Panc1 (cell line): ENCODE results near the gene DIAPH2. TPM values are rescaled to one million over a fixed set of nuclear protein-coding genes. Genes with fewer than 3 reads are reported as not detected.

Experiments used
- ATAC-seq: fragments of 200-7000 bp; cut with Tn5 transposase; 2 replicates; pipeline ENCODE4 v1.9.1; 2020; ENCODE audit warnings: mild to moderate bottlenecking, moderate library complexity
- BruUV-seq: library from RNA; stranded (reverse); fragments of 400-500 nt; replicated peaks from 2 replicates; lab custom pipeline; 2021; lab: Mats Ljungman, UMichigan
- CTCF ChIA-PET: fragments of 300-600 bp; sonication (Branson Sonifier 250); formaldehyde crosslinking; loops from one replicate; lab custom pipeline; 2022; ENCODE audit warnings: antibody characterized with exemption; lab: Charles Lee
- POLR2A ChIA-PET: fragments of 300-600 bp; sonication (Branson Sonifier 250); formaldehyde crosslinking; loops from one replicate; lab custom pipeline; 2022; ENCODE audit warnings: antibody characterized with exemption; lab: Charles Lee
- DNase-seq: peaks from one replicate; pipeline ENCODE4 v3.0.0-alpha.2; 2010; ENCODE audit warnings: low read depth, low spot score
- H3K27ac ChIP-seq: 2 replicates; pipeline ENCODE4 v1.5.1; 2011; ENCODE audit warnings: mild to moderate bottlenecking, low read length, inconsistent platforms
- H3K27me3 ChIP-seq: fragments of 200-500 bp; sonication (Bioruptor generic); 2 replicates; pipeline ENCODE4 v1.6.0; 2014; ENCODE audit warnings: low read length, inconsistent platforms; ENCODE audit not compliant: control insufficient read depth, insufficient read depth
- H3K36me3 ChIP-seq: fragments of 200-500 bp; sonication (Bioruptor generic); 2 replicates; pipeline ENCODE4 v1.5.1; 2014; ENCODE audit warnings: inconsistent platforms, mild to moderate bottlenecking, low read length, moderate library complexity; ENCODE audit not compliant: control insufficient read depth, insufficient read depth
- H3K4me1 ChIP-seq: 2 replicates; pipeline ENCODE4 v1.5.1; 2011; ENCODE audit warnings: inconsistent platforms, mild to moderate bottlenecking, low read length, moderate library complexity; ENCODE audit not compliant: control insufficient read depth, insufficient read depth
- H3K4me3 ChIP-seq, 2 experiments: 2 replicates each; pipeline ENCODE4 v1.5.1; 2011 to 2012; ENCODE audit warnings: low read depth in 2 of 2, low read length in 2 of 2, mild to moderate bottlenecking in 2 of 2, inconsistent platforms in 1 of 2, moderate library complexity in 1 of 2
- H3K9me3 ChIP-seq: fragments of 200-500 bp; sonication (Bioruptor generic); 2 replicates; pipeline ENCODE4 v1.5.1; 2014; ENCODE audit warnings: low read depth, mild to moderate bottlenecking, inconsistent platforms, low read length, moderate library complexity; ENCODE audit not compliant: control insufficient read depth, insufficient read depth
- POLR2AphosphoS5 ChIP-seq: IDR thresholded peaks from 2 replicates; pipeline ENCODE4 v1.6.1; 2012; ENCODE audit warnings: mild to moderate bottlenecking, low read depth, low read length, moderate library complexity
- REST ChIP-seq, 2 experiments: IDR thresholded peaks; 2 replicates each; pipeline ENCODE4 v1.6.1; 2011 to 2012; ENCODE audit warnings: low read depth in 2 of 2, control low read depth in 1 of 2, low read length in 1 of 2, mild to moderate bottlenecking in 1 of 2, moderate library complexity in 1 of 2; ENCODE audit not compliant: insufficient read depth in 1 of 2
- SIN3A ChIP-seq: IDR thresholded peaks from 2 replicates; pipeline ENCODE4 v1.6.1; 2012; ENCODE audit warnings: low read depth, mild to moderate bottlenecking, low read length, moderate library complexity, borderline replicate concordance; ENCODE audit not compliant: insufficient read depth
- TCF7L2 ChIP-seq: IDR thresholded peaks from 2 replicates; pipeline ENCODE4 v1.6.1; 2011; ENCODE audit warnings: mild to moderate bottlenecking, low read depth, low read length, inconsistent platforms
- in situ Hi-C: cut with HindIII; loops from 2 replicates; pipeline ENCODE4 v1.10.0; 2016; ENCODE audit warnings: low sequenced_read_pairs, low pct_unique_long_range_greater_than_20kb
- intact Hi-C: fragments of 100-400 bp; cut with micrococcal nuclease; formaldehyde crosslinking; loops from one replicate; pipeline ENCODE4 v1.10.0; 2022; ENCODE audit not compliant: unreplicated experiment
- total RNA-seq: library from RNA; stranded (reverse); gene quantifications from one replicate; pipeline ENCODE4 v1.2.1, GENCODE V29; 2021; ENCODE audit not compliant: unreplicated experiment
- TF ChIP-seq, protein P1 (sequence below): fragments of 450-650 bp; IDR thresholded peaks from 2 replicates; pipeline ENCODE4 v1.5.1; 2017; ENCODE audit warnings: mild to moderate bottlenecking

Gene DIAPH2
- total RNA-seq, 1 experiment from 2014 or later, result 17.0 TPM

DNA sequence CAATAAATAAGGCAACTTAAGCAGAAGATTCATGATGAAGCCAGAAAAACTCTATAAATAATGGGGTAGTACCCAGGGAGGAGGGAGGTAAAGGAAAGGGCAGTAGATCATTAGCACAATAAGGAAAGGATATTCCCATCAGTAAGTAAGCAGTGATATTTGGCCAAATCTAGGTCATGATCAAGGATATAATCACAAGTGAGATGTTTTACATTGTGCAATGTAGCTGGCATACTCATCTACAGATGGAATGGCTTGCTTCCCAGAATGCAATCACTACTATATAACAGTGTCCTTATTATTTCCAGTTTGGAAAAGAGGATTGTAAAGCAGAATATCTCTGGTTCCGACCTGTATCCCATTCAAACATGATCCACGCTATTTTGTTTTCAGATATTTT, 682.5 kb downstream of the DIAPH2 start:
- DNase-seq (no peak), ATAC-seq (no peak)
- H3K9me3 ChIP-seq, result no peaks in the 10 kb centered on the region
- intact Hi-C loops, result no loop called here
- no peaks in the 10 kb centered on the region for H3K4me1 ChIP-seq
- POLR2A ChIA-PET, result no interaction called here
- H3K4me3 ChIP-seq, result no peak overlapping the region
- H3K27ac ChIP-seq, result no peak overlapping the region
- H3K27me3 ChIP-seq, result no peaks in the 10 kb centered on the region
- BruUV-seq, result no TSS peak
- CTCF ChIA-PET, result no interaction called here
- in situ Hi-C loops, result no loop called here
- TF ChIP-seq, protein P1, sequence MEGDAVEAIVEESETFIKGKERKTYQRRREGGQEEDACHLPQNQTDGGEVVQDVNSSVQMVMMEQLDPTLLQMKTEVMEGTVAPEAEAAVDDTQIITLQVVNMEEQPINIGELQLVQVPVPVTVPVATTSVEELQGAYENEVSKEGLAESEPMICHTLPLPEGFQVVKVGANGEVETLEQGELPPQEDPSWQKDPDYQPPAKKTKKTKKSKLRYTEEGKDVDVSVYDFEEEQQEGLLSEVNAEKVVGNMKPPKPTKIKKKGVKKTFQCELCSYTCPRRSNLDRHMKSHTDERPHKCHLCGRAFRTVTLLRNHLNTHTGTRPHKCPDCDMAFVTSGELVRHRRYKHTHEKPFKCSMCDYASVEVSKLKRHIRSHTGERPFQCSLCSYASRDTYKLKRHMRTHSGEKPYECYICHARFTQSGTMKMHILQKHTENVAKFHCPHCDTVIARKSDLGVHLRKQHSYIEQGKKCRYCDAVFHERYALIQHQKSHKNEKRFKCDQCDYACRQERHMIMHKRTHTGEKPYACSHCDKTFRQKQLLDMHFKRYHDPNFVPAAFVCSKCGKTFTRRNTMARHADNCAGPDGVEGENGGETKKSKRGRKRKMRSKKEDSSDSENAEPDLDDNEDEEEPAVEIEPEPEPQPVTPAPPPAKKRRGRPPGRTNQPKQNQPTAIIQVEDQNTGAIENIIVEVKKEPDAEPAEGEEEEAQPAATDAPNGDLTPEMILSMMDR, result no peak
- TF ChIP-seq TCF7L2 (no peak), POLR2AphosphoS5 (no peak), SIN3A (no peak)
- H3K36me3 ChIP-seq, result no peaks in the 10 kb centered on the region

DNA sequence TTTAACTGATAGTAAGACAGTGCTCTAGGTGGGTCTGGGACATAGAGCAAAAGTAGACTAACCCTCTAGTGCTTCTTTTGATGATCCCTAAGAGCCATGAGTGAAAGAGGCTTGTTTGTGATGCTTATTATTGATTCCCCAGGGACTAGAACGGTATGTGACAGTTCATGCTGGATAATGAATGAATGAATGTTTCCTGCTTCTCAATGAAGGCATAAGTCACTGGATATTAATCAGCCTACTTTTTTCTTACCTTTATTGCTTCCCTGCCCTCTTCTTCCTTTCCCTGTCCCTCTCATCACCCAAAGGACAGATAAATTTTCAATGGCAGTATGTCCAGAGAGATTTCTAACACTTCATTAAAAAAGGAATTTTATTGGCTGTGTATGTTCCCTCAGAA, 685.3 kb downstream of the DIAPH2 start:
- ChIA-PET POLR2A (no interaction called here), CTCF (no interaction called here)
- no peaks in the 10 kb centered on the region for H3K36me3 ChIP-seq
- DNase-seq, result no peak
- no peaks in the 10 kb centered on the region for H3K9me3 ChIP-seq
- BruUV-seq, result no TSS peak
- in situ Hi-C loops (no loop called here), intact Hi-C loops (no loop called here)
- ATAC-seq, result no peak
- no peak overlapping the region for H3K4me3 ChIP-seq
- no peaks in the 10 kb centered on the region for H3K27me3 ChIP-seq
- TF ChIP-seq SIN3A (no peak), TCF7L2 (no peak), REST (IDR thresholded peaks at IDR 0.05; ENCODE audit: insufficient read depth in 1 of 2, low read depth in 2 of 2, low read length in 1 of 2) (no peak), POLR2AphosphoS5 (no peak)
- TF ChIP-seq, protein P1, result no peak
- H3K27ac ChIP-seq, result no peak overlapping the region
- H3K4me1 ChIP-seq, result no peaks in the 10 kb centered on the region
